GM23338 (cell line): Measurements from ENCODE around the gene MAP4K1. TPM values are rescaled to one million over a fixed set of nuclear protein-coding genes. Genes with fewer than 3 reads are reported as not detected.

Experiments
- ATAC-seq: fragments of 200-7000 bp; cut with Tn5 transposase; 3 replicates; pipeline ENCODE4 v1.9.1; 2020
- DNase-seq: peaks from one replicate; pipeline ENCODE4 v3.0.0-alpha.2; 2015; ENCODE audit warnings: low spot score
- H2AFZ ChIP-seq: fragments of 200-600 bp; sonication (generic); 2 replicates; pipeline ENCODE4 v1.8.0; 2016; ENCODE audit warnings: antibody characterized with exemption, mild to moderate bottlenecking, moderate library complexity
- H3F3A ChIP-seq: fragments of 200-600 bp; sonication (generic); replicated peaks from 2 replicates; pipeline ENCODE4 v1.8.0; 2017; ENCODE audit warnings: antibody characterized with exemption, mixed run types, low read depth
- H3K27ac ChIP-seq: fragments of 200-600 bp; sonication (generic); 2 replicates; pipeline ENCODE4 v1.6.1; 2016; ENCODE audit warnings: low read depth
- H3K27me3 ChIP-seq: fragments of 200-600 bp; sonication (generic); 2 replicates; pipeline ENCODE4 v1.8.0; 2016; ENCODE audit warnings: mild to moderate bottlenecking, mixed run types, moderate library complexity; ENCODE audit not compliant: insufficient read depth
- H3K36me3 ChIP-seq: fragments of 200-600 bp; sonication (generic); 2 replicates; pipeline ENCODE4 v1.8.0; 2016; ENCODE audit warnings: mild to moderate bottlenecking; ENCODE audit not compliant: insufficient read depth
- H3K4me1 ChIP-seq: fragments of 200-600 bp; sonication (generic); 2 replicates; pipeline ENCODE4 v1.8.0; 2016; ENCODE audit warnings: mild to moderate bottlenecking, moderate library complexity; ENCODE audit not compliant: insufficient read depth
- H3K4me2 ChIP-seq: fragments of 200-600 bp; sonication (generic); 2 replicates; pipeline ENCODE4 v1.7.1; 2017; ENCODE audit warnings: mixed run types
- H3K4me3 ChIP-seq: fragments of 200-600 bp; sonication (generic); 2 replicates; pipeline ENCODE4 v1.6.1; 2016; ENCODE audit warnings: mixed run types
- H3K79me2 ChIP-seq: fragments of 200-600 bp; sonication (generic); replicated peaks from 2 replicates; pipeline ENCODE4 v1.8.0; 2017; ENCODE audit warnings: mild to moderate bottlenecking; ENCODE audit not compliant: insufficient read depth
- H3K9me2 ChIP-seq: fragments of 200-600 bp; sonication (generic); 2 replicates; pipeline ENCODE4 v1.8.0; 2017; ENCODE audit not compliant: insufficient read depth
- H4K20me1 ChIP-seq: fragments of 200-600 bp; sonication (generic); replicated peaks from 2 replicates; pipeline ENCODE4 v1.8.0; 2017; ENCODE audit warnings: mild to moderate bottlenecking; ENCODE audit not compliant: insufficient read depth
- H3K27ac Mint-ChIP-seq: 2 replicates; pipeline ENCODE4 v1.8.0; 2020; ENCODE audit warnings: inconsistent platforms, mild to moderate bottlenecking, moderate library complexity, mixed read lengths
- H3K27me3 Mint-ChIP-seq: 3 replicates; pipeline ENCODE4 v1.8.0; 2022; ENCODE audit warnings: low read depth, mild to moderate bottlenecking, moderate library complexity, mixed read lengths, inconsistent platforms; ENCODE audit not compliant: insufficient read depth, poor library complexity
- H3K36me3 Mint-ChIP-seq: 3 replicates; pipeline ENCODE4 v1.8.0; 2021; ENCODE audit warnings: low read depth, mild to moderate bottlenecking, inconsistent platforms, moderate library complexity, mixed read lengths
- H3K4me1 Mint-ChIP-seq: 3 replicates; pipeline ENCODE4 v1.8.0; 2020; ENCODE audit warnings: mild to moderate bottlenecking, inconsistent platforms, mixed read lengths
- H3K4me3 Mint-ChIP-seq: 3 replicates; pipeline ENCODE4 v1.8.0; 2021; ENCODE audit warnings: moderate library complexity, mild to moderate bottlenecking, inconsistent platforms, mixed read lengths
- H3K9me3 Mint-ChIP-seq: 3 replicates; pipeline ENCODE4 v1.8.0; 2020; ENCODE audit warnings: moderate library complexity, mild to moderate bottlenecking, inconsistent platforms, mixed read lengths
- JUNB ChIP-seq: IDR thresholded peaks from one replicate; pipeline ENCODE4 v1.6.1; 2016; ENCODE audit warnings: antibody characterized with exemption; ENCODE audit not compliant: unreplicated experiment
- NANOG ChIP-seq: IDR thresholded peaks from 2 replicates; pipeline ENCODE4 v1.6.1; 2016; ENCODE audit warnings: antibody characterized with exemption, borderline replicate concordance
- POLR2AphosphoS5 ChIP-seq: IDR thresholded peaks from 2 replicates; pipeline ENCODE4 v1.6.1; 2016; ENCODE audit warnings: antibody characterized with exemption, low read depth
- STAT1 ChIP-seq: IDR thresholded peaks from one replicate; pipeline ENCODE4 v1.6.1; 2016; ENCODE audit warnings: antibody characterized with exemption; ENCODE audit not compliant: unreplicated experiment
- ZNF114 ChIP-seq: fragments of 250-450 bp; sonication (Bioruptor Pico); IDR thresholded peaks from 2 replicates; pipeline ENCODE4 v1.5.0; 2020; ENCODE audit warnings: mild to moderate bottlenecking, moderate library complexity
- polyA plus RNA-seq: library from polyadenylated mRNA; unstranded; fragments of >200 nt; fragmentation: Nextera tagmentation; extraction: Ambion mirVana; gene quantifications from 2 replicates; pipeline ENCODE4 v1.2.1, GENCODE V29; 2016
- total RNA-seq: library from RNA; depleted of rRNA; stranded (reverse); fragments of >200 nt; shearing (Covaris generic); gene quantifications from 2 replicates; pipeline ENCODE4 v1.2.3, GENCODE V29; 2014
- TF ChIP-seq, protein P1 (sequence below): fragments of 250-450 bp; sonication (Bioruptor Pico); IDR thresholded peaks from 2 replicates; pipeline ENCODE4 v1.5.0; 2020; ENCODE audit warnings: mild to moderate bottlenecking, moderate library complexity
- TF ChIP-seq, protein P2 (sequence below): IDR thresholded peaks from 2 replicates; pipeline ENCODE4 v1.6.1; 2016; ENCODE audit warnings: antibody characterized with exemption

Gene MAP4K1
- total and polyA plus RNA-seq, 2 experiments from 2014 or later = 7.7 to 44.6 TPM

DNA sequence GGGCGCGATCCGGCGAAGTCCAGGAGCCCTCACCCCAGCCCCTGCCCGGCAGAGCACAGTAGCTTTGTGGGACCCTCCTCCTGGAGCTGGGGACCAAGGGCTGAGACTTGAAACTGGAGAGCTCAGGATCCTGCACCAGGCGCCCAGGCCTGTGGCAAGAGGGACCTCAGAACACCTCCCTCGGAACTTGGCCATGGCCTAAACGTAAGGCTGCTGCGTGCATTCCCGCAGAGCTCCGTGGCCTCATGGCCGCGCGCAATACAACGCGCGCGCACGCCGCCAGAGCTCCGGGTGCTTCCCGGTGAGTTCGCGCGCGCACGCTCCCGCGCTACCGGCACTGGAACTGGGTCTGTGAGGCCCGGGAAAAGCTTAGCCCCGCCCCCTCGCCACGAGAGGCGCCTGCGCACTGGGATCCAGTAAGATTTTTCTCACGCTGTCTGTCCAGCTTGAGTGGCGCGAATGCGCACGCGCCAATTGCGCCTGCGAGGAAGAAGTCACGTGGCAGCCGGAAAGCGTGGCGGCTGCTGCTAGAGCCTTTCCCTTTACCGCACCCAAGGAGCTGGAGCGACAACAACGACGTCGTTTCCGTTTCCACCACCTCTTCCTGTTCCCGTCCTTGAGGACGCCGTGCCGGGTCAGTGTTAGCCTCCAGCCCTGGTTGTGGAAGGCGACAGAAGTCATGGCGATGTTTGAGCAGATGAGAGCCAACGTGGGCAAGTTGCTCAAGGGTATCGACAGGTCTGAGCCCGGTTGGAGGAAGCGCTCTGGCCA is 1.0 kb upstream of the MAP4K1 start, which contains the start of gene EIF3K (continued):
- TF ChIP-seq, protein P1, sequence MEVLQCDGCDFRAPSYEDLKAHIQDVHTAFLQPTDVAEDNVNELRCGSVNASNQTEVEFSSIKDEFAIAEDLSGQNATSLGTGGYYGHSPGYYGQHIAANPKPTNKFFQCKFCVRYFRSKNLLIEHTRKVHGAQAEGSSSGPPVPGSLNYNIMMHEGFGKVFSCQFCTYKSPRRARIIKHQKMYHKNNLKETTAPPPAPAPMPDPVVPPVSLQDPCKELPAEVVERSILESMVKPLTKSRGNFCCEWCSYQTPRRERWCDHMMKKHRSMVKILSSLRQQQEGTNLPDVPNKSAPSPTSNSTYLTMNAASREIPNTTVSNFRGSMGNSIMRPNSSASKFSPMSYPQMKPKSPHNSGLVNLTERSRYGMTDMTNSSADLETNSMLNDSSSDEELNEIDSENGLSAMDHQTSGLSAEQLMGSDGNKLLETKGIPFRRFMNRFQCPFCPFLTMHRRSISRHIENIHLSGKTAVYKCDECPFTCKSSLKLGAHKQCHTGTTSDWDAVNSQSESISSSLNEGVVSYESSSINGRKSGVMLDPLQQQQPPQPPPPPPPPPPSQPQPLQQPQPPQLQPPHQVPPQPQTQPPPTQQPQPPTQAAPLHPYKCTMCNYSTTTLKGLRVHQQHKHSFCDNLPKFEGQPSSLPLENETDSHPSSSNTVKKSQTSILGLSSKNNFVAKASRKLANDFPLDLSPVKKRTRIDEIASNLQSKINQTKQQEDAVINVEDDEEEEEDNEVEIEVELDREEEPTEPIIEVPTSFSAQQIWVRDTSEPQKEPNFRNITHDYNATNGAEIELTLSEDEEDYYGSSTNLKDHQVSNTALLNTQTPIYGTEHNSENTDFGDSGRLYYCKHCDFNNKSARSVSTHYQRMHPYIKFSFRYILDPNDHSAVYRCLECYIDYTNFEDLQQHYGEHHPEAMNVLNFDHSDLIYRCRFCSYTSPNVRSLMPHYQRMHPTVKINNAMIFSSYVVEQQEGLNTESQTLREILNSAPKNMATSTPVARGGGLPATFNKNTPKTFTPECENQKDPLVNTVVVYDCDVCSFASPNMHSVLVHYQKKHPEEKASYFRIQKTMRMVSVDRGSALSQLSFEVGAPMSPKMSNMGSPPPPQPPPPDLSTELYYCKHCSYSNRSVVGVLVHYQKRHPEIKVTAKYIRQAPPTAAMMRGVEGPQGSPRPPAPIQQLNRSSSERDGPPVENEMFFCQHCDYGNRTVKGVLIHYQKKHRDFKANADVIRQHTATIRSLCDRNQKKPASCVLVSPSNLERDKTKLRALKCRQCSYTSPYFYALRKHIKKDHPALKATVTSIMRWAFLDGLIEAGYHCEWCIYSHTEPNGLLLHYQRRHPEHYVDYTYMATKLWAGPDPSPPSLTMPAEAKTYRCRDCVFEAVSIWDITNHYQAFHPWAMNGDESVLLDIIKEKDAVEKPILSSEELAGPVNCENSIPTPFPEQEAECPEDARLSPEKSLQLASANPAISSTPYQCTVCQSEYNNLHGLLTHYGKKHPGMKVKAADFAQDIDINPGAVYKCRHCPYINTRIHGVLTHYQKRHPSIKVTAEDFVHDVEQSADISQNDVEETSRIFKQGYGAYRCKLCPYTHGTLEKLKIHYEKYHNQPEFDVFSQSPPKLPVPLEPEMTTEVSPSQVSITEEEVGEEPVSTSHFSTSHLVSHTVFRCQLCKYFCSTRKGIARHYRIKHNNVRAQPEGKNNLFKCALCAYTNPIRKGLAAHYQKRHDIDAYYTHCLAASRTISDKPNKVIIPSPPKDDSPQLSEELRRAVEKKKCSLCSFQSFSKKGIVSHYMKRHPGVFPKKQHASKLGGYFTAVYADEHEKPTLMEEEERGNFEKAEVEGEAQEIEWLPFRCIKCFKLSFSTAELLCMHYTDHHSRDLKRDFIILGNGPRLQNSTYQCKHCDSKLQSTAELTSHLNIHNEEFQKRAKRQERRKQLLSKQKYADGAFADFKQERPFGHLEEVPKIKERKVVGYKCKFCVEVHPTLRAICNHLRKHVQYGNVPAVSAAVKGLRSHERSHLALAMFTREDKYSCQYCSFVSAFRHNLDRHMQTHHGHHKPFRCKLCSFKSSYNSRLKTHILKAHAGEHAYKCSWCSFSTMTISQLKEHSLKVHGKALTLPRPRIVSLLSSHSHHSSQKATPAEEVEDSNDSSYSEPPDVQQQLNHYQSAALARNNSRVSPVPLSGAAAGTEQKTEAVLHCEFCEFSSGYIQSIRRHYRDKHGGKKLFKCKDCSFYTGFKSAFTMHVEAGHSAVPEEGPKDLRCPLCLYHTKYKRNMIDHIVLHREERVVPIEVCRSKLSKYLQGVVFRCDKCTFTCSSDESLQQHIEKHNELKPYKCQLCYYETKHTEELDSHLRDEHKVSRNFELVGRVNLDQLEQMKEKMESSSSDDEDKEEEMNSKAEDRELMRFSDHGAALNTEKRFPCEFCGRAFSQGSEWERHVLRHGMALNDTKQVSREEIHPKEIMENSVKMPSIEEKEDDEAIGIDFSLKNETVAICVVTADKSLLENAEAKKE (CRISPR knock-in tag) = no peak

DNA sequence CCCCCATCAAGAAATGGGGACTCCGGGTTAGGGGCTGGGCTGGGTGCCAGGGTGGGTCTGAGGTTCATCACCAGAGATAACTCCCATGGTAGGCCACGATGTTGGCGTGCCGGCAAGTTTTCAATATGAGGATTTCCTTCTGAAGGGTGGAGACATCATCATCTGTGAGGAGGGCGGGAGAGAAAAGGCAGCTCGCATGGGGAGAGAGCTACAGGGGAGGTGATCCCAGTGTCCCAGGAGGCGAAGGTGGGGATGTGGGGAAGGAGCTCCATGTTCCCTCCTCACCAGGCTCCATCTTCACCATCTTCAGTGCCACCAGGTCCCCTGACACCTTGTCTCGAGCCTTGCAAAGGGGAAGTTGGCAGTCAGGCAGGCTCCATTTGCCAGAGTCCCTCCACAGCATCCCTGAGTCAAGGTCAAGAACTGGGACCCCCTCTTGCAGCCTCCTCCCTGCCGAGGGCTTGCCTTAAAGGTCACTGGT is 430 bp downstream of the MAP4K1 start:
- no peak overlapping the region for H3K27ac Mint-ChIP-seq
- Histone ChIP-seq H3K9me2 (no peaks in the 10 kb centered on the region), H3K4me3 (peak overlapping the region; percentile 87; the same call in 1 of the 2 replicates), H2AFZ (peak overlapping the region; percentile 91), H4K20me1 (peaks cover 13% of the 10 kb centered on the region), H3K79me2 (peaks cover 15% of the 10 kb centered on the region), H3K4me1 (peaks cover 9% of the 10 kb centered on the region), H3K36me3 (peaks cover 20% of the 10 kb centered on the region), H3K27ac (no peak overlapping the region), H3K4me2 (peak overlapping the region; percentile 91; the same call in 1 of the 2 replicates), H3F3A (peaks cover 23% of the 10 kb centered on the region), H3K27me3 (no peaks in the 10 kb centered on the region)
- peaks cover 26% of the 10 kb centered on the region for H3K27me3 Mint-ChIP-seq
- no peak for ATAC-seq
- DNase-seq = no peak
- peak overlapping the region; percentile 22; the same call in 1 of the 3 replicates for H3K4me3 Mint-ChIP-seq
- no peaks in the 10 kb centered on the region for H3K9me3 Mint-ChIP-seq
- H3K4me1 Mint-ChIP-seq = peaks cover 26% of the 10 kb centered on the region
- peaks cover 32% of the 10 kb centered on the region for H3K36me3 Mint-ChIP-seq
- TF ChIP-seq STAT1 = no peak
- no peak for TF ChIP-seq ZNF114
- no peak for TF ChIP-seq JUNB
- TF ChIP-seq, protein P1 (CRISPR knock-in tag) = no peak
- no peak for TF ChIP-seq NANOG
- TF ChIP-seq, protein P2, sequence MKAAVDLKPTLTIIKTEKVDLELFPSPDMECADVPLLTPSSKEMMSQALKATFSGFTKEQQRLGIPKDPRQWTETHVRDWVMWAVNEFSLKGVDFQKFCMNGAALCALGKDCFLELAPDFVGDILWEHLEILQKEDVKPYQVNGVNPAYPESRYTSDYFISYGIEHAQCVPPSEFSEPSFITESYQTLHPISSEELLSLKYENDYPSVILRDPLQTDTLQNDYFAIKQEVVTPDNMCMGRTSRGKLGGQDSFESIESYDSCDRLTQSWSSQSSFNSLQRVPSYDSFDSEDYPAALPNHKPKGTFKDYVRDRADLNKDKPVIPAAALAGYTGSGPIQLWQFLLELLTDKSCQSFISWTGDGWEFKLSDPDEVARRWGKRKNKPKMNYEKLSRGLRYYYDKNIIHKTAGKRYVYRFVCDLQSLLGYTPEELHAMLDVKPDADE = no peak
- TF ChIP-seq POLR2AphosphoS5 = no peak
